Heart right ventricle (tissue), 16 donors: ENCODE data around the gene IGFBP1. TPM values are rescaled to one million over a fixed set of nuclear protein-coding genes. Genes with fewer than 3 reads are reported as not detected.

Experiments used
- ATAC-seq, 8 donors: fragments of 200-7000 bp; cut with Tn5 transposase; one replicate each; pipeline ENCODE4 v1.9.1; 2020; ENCODE audit warnings: mild to moderate bottlenecking in 8 of 8, moderate library complexity in 8 of 8, moderate number of reproducible peaks in 1 of 8
- DNase-seq, 2 donors: peaks; one replicate each; pipeline ENCODE4 v3.0.0-alpha.2; 2020
- H3K27ac ChIP-seq, 10 donors: fragments of 200-600 bp; sonication (generic) in 2 of 10; one replicate each; pipeline versions ENCODE4 v1.5.0 to v1.8.0; 2020 to 2022; ENCODE audit warnings: mild to moderate bottlenecking in 3 of 10
- H3K27me3 ChIP-seq, 7 donors: fragments of 200-600 bp; one replicate each; pipeline ENCODE4 v1.8.0; 2021 to 2022; ENCODE audit warnings: mild to moderate bottlenecking in 2 of 7
- H3K36me3 ChIP-seq, 9 donors: fragments of 200-600 bp; sonication (generic) in 1 of 9; one replicate each; pipeline versions ENCODE4 v1.5.0 to v1.8.0; 2020 to 2022; ENCODE audit warnings: mild to moderate bottlenecking in 2 of 9
- H3K4me1 ChIP-seq, 9 donors: fragments of 200-600 bp; sonication (generic) in 1 of 9; one replicate each; pipeline versions ENCODE4 v1.5.0 to v1.8.0; 2020 to 2022; ENCODE audit warnings: mild to moderate bottlenecking in 4 of 9
- H3K4me3 ChIP-seq, 10 donors: fragments of 200-600 bp; sonication (generic) in 2 of 10; one replicate each; pipeline versions ENCODE4 v1.5.0 to v1.8.0; 2020 to 2022; ENCODE audit warnings: mild to moderate bottlenecking in 7 of 10, moderate library complexity in 2 of 10
- H3K9me3 ChIP-seq, 11 donors: fragments of 200-600 bp in 10 of 11; sonication (generic) in 2 of 11; one replicate each; pipeline versions ENCODE4 v1.5.0 to v1.8.0; 2013 to 2022; ENCODE audit warnings: mild to moderate bottlenecking in 2 of 11, control low read depth in 1 of 11, moderate library complexity in 1 of 11
- WGBS, 2 donors: extraction: QIAGEN DNeasy Blood & Tissue Kit; methylation state at CpG; one replicate each; pipeline ENCODE4 v1.1.7; 2013; ENCODE audit warnings: inconsistent platforms in 1 of 2; 5-methylcytosine and 5-hydroxymethylcytosine counted together
- intact Hi-C, 10 donors: fragments of 100-400 bp; cut with DNase I; formaldehyde crosslinking; loops; one replicate each; pipeline versions ENCODE4 v1.11.1 to v1.14.2; 2022
- polyA plus RNA-seq, 2 donors: library from polyadenylated mRNA; stranded (reverse); fragments of 200-250 nt; gene quantifications; one replicate each; pipeline ENCODE4 v1.2.3, GENCODE V29; 2013
- total RNA-seq, 10 donors: library from RNA; stranded (reverse); fragmentation: NEBNext Ultra II Directional in 3 of 10; extraction: Animal tissue kit (Norgen Biotek cat#: 25700) in 3 of 10; gene quantifications; one replicate each; pipeline versions ENCODE4 v1.2.1 to v1.2.4, GENCODE V29; 2021 to 2023
- TF ChIP-seq, protein P1 (sequence below), 9 donors: fragments of 200-600 bp; sonication (generic) in 2 of 9; IDR thresholded peaks; one replicate each; pipeline versions ENCODE4 v1.5.0 to v1.8.0; 2021 to 2022; ENCODE audit warnings: antibody characterized with exemption in 9 of 9, mild to moderate bottlenecking in 5 of 9, moderate library complexity in 1 of 9
- donor health status: Arrhythmogenic right ventricular cardiomyopathy.
- donor health status: ischemic (EF 13 %, LVEDD 7.1; RV severe dilation, severe dysfunction).
- donor health status: healthy with polysubstance abuse.
- donor health status: DM: no; HTN: yes; CAD: no.
- donor health status: DM: no; HTN: no; CAD: no.
- donor health status: ischemic (EF 25% LVEDD 6.9; RV normal size, moderate dysfunction).
- donor health status: ischemic (EF 25% LVEDD 5.7; RV mildly dilated, moderate dysfunction).
- donor health status: healthy.
- donor health status: DM: yes; HTN: yes; CAD: no.
- donor health status: Ischemic cardiomyopathy.
- donor health status: ischemic (EF 35%, LVEDD 5.7; RV mildly dilated, moderate dysfunction).
- donor health status: nonischemic (EF 11% LVEDD 7.7; RV severe dilation, severe dysfunction).
- donor health status: DM: yes; HTN: yes; CAD: no.
- donor health status: PGD.
- donor health status: ischemic (EF 29% LVEDD 5.4; RV normal size, mild dysfunction).
- donor health status: nonischemic (EF 23%, LVEDD 6.1; RV moderate dilation, normal function).

IGFBP1 gene
- total and polyA plus RNA-seq, 12 donors = 0.03 TPM; not detected in 11

DNA sequence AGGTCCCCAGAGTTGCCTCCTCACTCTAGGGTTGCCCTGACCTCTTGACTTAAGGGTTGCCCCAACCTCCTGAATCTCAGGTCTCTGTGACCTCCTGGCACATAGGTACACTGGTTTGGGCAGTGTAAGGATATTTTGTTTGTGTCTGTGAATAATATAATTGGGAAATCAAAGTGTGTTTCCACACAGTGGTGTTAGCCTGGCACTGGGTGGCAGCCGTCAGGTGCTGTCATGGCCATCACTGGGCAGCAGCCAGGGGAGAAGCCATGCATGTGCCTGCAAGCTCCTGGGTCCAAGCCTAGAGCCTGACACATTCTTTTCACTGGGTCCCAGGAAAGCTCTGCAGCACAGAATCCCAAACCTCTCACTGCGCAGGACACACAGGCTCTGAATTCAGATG, 11.8 kb upstream of the IGFBP1 start:
- H3K4me1 ChIP-seq = no peaks in the 10 kb centered on the region
- no peaks in the 10 kb centered on the region for H3K27me3 ChIP-seq
- H3K9me3 ChIP-seq = peaks cover 0 to 19% (median 12%) of the 10 kb centered on the region in 11 donors
- intact Hi-C loops = no loop called here
- no peaks in the 10 kb centered on the region for H3K36me3 ChIP-seq
- H3K4me3 ChIP-seq = no peak overlapping the region
- no peak for DNase-seq
- TF ChIP-seq, protein P1, sequence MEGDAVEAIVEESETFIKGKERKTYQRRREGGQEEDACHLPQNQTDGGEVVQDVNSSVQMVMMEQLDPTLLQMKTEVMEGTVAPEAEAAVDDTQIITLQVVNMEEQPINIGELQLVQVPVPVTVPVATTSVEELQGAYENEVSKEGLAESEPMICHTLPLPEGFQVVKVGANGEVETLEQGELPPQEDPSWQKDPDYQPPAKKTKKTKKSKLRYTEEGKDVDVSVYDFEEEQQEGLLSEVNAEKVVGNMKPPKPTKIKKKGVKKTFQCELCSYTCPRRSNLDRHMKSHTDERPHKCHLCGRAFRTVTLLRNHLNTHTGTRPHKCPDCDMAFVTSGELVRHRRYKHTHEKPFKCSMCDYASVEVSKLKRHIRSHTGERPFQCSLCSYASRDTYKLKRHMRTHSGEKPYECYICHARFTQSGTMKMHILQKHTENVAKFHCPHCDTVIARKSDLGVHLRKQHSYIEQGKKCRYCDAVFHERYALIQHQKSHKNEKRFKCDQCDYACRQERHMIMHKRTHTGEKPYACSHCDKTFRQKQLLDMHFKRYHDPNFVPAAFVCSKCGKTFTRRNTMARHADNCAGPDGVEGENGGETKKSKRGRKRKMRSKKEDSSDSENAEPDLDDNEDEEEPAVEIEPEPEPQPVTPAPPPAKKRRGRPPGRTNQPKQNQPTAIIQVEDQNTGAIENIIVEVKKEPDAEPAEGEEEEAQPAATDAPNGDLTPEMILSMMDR (IDR thresholded peaks at IDR 0.05) = no peak
- ATAC-seq = no peak
- no peak overlapping the region for H3K27ac ChIP-seq
- 96 to 98% methylated on average over 2 of the region's 2 CpGs for WGBS, 2 donors

DNA sequence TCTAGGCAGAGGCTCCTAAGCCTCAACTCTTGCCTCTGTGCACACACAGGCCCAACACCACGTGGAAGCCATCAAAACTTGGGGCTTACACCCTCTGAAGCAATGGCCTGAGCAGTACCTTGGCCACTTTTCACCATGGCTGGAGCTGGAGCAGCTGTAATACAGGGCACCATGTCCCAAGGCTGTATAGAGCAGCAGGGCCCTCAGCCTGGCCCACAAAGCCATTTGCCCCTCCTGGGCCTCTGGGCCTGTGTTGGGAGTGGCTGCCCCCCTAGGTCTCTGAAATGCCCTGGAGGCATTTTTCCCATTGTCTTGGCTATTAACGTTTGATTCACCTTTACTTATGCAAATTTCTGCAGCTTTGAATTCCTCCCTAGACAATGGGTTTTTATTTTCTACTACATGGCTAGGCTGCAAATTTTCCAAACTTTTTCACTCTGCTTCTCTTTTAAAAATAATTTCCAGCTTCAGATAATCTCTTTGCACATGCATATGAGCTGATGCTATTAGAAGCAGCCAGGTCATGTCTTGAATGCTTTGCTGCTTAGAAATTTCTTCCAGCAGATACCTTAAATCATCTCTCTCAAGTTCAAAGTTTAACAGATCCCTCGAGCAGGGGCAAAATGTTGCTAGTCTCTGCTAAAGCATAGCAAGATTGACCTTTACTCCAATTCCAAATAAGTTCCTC, 9.7 kb upstream of the IGFBP1 start:
- Histone ChIP-seq H3K4me1 (no peaks in the 10 kb centered on the region), H3K27me3 (peaks cover 0 to 10% (median 0%) of the 10 kb centered on the region in 7 donors), H3K4me3 (no peak overlapping the region), H3K36me3 (no peaks in the 10 kb centered on the region), H3K27ac (no peak overlapping the region), H3K9me3 (peaks cover 0 to 19% (median 12%) of the 10 kb centered on the region in 11 donors)
- intact Hi-C loops = no loop called here
- no peak for DNase-seq
- ATAC-seq = no peak
- TF ChIP-seq, protein P1 (IDR thresholded peaks at IDR 0.05) = no peak
- 38 to 56% methylated on average over 3 of the region's 3 CpGs for WGBS, 2 donors

DNA sequence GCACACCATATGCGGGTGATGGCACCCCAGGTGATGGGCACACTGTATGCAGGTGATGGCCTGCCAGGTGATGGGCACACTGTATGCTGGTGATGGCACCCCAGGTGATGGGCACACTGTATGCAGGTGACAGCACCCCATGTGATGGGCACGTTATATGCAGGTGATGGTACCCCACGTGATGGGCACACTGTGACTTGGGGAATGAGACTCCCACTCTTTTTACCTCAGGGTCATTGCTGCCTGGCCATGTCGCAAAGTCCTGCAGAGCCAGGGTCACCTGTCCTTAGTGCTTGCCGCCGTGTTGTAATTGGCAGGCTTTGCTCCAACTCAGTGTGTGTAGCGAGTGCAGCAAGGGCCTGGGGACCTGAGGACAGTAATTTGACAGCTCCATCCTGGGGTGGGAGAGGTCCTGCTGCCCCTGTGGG, 7.8 kb upstream of the IGFBP1 start:
- Histone ChIP-seq H3K4me3 (no peak overlapping the region), H3K9me3 (peaks cover 0 to 19% (median 12%) of the 10 kb centered on the region in 11 donors), H3K4me1 (no peaks in the 10 kb centered on the region), H3K27me3 (peaks cover 0 to 23% (median 13%) of the 10 kb centered on the region in 7 donors), H3K36me3 (no peaks in the 10 kb centered on the region), H3K27ac (no peak overlapping the region)
- ATAC-seq (no peak), DNase-seq (no peak)
- TF ChIP-seq, protein P1 (IDR thresholded peaks at IDR 0.05) = no peak
- intact Hi-C loops = no loop called here
- 89 to 93% methylated on average over 7 of the region's 7 CpGs for WGBS, 2 donors

DNA sequence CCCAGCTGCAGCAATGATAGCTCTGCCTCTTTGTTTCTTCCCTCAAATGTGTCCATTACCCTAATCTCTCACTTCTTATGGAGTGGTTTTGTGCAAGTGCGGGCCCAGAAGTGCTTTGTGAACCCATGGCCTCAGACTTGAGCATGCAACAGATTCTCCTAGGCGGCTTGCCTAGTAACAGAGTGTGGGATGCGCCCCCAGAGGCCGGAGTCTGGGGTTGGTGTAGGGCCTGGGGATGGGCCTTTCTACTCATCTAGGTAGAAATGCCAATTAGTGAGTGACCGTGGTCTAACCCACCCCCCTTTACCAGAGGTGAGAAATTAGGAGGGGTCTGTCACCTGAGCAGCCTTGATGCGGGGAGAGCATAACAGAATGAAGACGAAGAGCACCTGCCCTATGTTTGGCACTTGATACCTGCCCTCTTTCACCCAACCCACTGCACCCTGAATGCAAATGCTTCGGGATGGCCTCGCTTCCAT, 7.0 kb upstream of the IGFBP1 start:
- no peaks in the 10 kb centered on the region for H3K36me3 ChIP-seq
- H3K27ac ChIP-seq = no peak overlapping the region
- intact Hi-C loops = no loop called here
- H3K4me1 ChIP-seq = no peaks in the 10 kb centered on the region
- DNase-seq = no peak
- peaks cover 0 to 32% (median 20%) of the 10 kb centered on the region in 7 donors for H3K27me3 ChIP-seq
- H3K4me3 ChIP-seq = no peak overlapping the region
- TF ChIP-seq, protein P1 (IDR thresholded peaks at IDR 0.05) = no peak
- WGBS, 2 donors = 91 to 92% methylated on average over 9 of the region's 9 CpGs
- H3K9me3 ChIP-seq = peaks cover 0 to 19% (median 12%) of the 10 kb centered on the region in 11 donors
- no peak for ATAC-seq
